ENCODE results near the gene ARL6IP6.

DNA sequence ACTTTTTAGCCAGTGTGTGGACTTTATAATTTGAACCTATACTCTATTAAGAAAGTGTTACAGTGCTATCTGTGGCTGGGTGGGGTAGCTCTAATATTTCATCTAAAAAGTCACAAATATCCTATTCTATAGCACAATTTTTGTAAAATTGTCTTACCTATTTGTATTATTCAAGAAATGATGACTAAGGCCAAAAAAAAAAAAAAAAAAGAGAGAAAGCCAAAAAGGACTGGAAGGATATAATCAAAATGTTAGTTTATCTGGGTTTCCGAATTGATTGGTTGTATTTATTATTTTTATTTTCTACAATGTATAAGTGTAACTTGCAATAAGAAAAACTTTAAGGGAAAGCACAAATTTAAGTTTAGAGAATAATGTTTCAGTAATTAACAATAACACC is 5.5 kb downstream of the ARL6IP6 start:
- TF ChIP-seq, protein P1, sequence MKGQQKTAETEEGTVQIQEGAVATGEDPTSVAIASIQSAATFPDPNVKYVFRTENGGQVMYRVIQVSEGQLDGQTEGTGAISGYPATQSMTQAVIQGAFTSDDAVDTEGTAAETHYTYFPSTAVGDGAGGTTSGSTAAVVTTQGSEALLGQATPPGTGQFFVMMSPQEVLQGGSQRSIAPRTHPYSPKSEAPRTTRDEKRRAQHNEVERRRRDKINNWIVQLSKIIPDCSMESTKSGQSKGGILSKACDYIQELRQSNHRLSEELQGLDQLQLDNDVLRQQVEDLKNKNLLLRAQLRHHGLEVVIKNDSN (IDR thresholded peaks at IDR 0.05; ENCODE audit: borderline replicate concordance, low read depth) = no peak
- no peak for TF ChIP-seq POLR2AphosphoS5 (IDR thresholded peaks at IDR 0.05; ENCODE audit: low read depth, low read length)
- no peak for TF ChIP-seq EZH2phosphoT487 (IDR thresholded peaks at IDR 0.05; ENCODE audit: borderline replicate concordance, low read depth)
- TF ChIP-seq, protein P2, sequence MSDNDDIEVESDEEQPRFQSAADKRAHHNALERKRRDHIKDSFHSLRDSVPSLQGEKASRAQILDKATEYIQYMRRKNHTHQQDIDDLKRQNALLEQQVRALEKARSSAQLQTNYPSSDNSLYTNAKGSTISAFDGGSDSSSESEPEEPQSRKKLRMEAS (IDR thresholded peaks at IDR 0.05; ENCODE audit: low read depth) = no peak
- TF ChIP-seq, protein P3, sequence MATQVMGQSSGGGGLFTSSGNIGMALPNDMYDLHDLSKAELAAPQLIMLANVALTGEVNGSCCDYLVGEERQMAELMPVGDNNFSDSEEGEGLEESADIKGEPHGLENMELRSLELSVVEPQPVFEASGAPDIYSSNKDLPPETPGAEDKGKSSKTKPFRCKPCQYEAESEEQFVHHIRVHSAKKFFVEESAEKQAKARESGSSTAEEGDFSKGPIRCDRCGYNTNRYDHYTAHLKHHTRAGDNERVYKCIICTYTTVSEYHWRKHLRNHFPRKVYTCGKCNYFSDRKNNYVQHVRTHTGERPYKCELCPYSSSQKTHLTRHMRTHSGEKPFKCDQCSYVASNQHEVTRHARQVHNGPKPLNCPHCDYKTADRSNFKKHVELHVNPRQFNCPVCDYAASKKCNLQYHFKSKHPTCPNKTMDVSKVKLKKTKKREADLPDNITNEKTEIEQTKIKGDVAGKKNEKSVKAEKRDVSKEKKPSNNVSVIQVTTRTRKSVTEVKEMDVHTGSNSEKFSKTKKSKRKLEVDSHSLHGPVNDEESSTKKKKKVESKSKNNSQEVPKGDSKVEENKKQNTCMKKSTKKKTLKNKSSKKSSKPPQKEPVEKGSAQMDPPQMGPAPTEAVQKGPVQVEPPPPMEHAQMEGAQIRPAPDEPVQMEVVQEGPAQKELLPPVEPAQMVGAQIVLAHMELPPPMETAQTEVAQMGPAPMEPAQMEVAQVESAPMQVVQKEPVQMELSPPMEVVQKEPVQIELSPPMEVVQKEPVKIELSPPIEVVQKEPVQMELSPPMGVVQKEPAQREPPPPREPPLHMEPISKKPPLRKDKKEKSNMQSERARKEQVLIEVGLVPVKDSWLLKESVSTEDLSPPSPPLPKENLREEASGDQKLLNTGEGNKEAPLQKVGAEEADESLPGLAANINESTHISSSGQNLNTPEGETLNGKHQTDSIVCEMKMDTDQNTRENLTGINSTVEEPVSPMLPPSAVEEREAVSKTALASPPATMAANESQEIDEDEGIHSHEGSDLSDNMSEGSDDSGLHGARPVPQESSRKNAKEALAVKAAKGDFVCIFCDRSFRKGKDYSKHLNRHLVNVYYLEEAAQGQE (IDR thresholded peaks at IDR 0.05; ENCODE audit: low read depth, low read length) = no peak
- TF ChIP-seq JUND (IDR thresholded peaks at IDR 0.05) = no peak
- no peak for TF ChIP-seq RXRA (IDR thresholded peaks at IDR 0.05; ENCODE audit: borderline replicate concordance, low read depth)
- TF ChIP-seq, protein P4, sequence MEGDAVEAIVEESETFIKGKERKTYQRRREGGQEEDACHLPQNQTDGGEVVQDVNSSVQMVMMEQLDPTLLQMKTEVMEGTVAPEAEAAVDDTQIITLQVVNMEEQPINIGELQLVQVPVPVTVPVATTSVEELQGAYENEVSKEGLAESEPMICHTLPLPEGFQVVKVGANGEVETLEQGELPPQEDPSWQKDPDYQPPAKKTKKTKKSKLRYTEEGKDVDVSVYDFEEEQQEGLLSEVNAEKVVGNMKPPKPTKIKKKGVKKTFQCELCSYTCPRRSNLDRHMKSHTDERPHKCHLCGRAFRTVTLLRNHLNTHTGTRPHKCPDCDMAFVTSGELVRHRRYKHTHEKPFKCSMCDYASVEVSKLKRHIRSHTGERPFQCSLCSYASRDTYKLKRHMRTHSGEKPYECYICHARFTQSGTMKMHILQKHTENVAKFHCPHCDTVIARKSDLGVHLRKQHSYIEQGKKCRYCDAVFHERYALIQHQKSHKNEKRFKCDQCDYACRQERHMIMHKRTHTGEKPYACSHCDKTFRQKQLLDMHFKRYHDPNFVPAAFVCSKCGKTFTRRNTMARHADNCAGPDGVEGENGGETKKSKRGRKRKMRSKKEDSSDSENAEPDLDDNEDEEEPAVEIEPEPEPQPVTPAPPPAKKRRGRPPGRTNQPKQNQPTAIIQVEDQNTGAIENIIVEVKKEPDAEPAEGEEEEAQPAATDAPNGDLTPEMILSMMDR (IDR thresholded peaks at IDR 0.05) = no peak
